CD4-positive, alpha-beta memory T cell (primary cell): ENCODE measurements around the gene ACVR2B. TPM values are rescaled to one million over a fixed set of nuclear protein-coding genes. Genes with fewer than 3 reads are reported as not detected.

ENCODE experiments used
- CTCF ChIA-PET: fragments of 350-600 bp; sonication (Branson Sonifier 250); formaldehyde crosslinking; loops from one replicate; lab custom pipeline; 2021; ENCODE audit warnings: inconsistent platforms; ENCODE audit not compliant: partially characterized antibody; lab: Charles Lee
- POLR2A ChIA-PET: fragments of 350-600 bp; sonication (Branson Sonifier 250); formaldehyde crosslinking; loops from one replicate; lab custom pipeline; 2021; ENCODE audit not compliant: partially characterized antibody; lab: Charles Lee
- DNase-seq, 5 donors: peaks; one replicate each; pipeline versions ENCODE4 v3.0.0 to v3.0.0-alpha.2; 2020 to 2022; ENCODE audit warnings: mixed read lengths in 1 of 5
- H3K27ac ChIP-seq: one replicate; pipeline ENCODE4 v1.7.0; 2013; ENCODE audit warnings: low read depth, low read length
- H3K27me3 ChIP-seq: 2 replicates; pipeline ENCODE4 v1.7.0; 2013; ENCODE audit warnings: mild to moderate bottlenecking, low read length, moderate library complexity; ENCODE audit not compliant: insufficient read depth
- H3K36me3 ChIP-seq: 2 replicates; pipeline ENCODE4 v1.7.0; 2013; ENCODE audit warnings: mild to moderate bottlenecking, low read length, moderate library complexity; ENCODE audit not compliant: insufficient read depth
- H3K4me1 ChIP-seq: 2 replicates; pipeline ENCODE4 v1.7.0; 2013; ENCODE audit warnings: mild to moderate bottlenecking, low read length, moderate library complexity; ENCODE audit not compliant: insufficient read depth
- H3K4me3 ChIP-seq, 2 donors: one replicate each; pipeline ENCODE4 v1.7.0; 2013; ENCODE audit warnings: low read length in 2 of 2, mild to moderate bottlenecking in 1 of 2
- H3K9me3 ChIP-seq, 2 donors: one replicate each; pipeline ENCODE4 v1.7.0; 2013; ENCODE audit warnings: low read length in 2 of 2, control low read depth in 1 of 2; ENCODE audit not compliant: control insufficient read depth in 1 of 2
- H3K27ac Mint-ChIP-seq, 7 donors: one replicate each; pipeline ENCODE4 v1.8.0; 2020 to 2021; ENCODE audit warnings: mixed read lengths in 7 of 7, mild to moderate bottlenecking in 6 of 7, inconsistent platforms in 3 of 7, moderate library complexity in 3 of 7
- H3K27me3 Mint-ChIP-seq, 2 donors: one replicate each; pipeline ENCODE4 v1.8.0; 2020 to 2021; ENCODE audit warnings: mixed read lengths in 2 of 2
- H3K36me3 Mint-ChIP-seq, 2 donors: one replicate each; pipeline ENCODE4 v1.8.0; 2020 to 2021; ENCODE audit warnings: mixed read lengths in 2 of 2, inconsistent platforms in 1 of 2, mild to moderate bottlenecking in 1 of 2
- H3K4me1 Mint-ChIP-seq, 4 donors: one replicate each; pipeline ENCODE4 v1.8.0; 2020 to 2021; ENCODE audit warnings: mixed read lengths in 4 of 4, mild to moderate bottlenecking in 1 of 4
- H3K4me3 Mint-ChIP-seq, 8 donors: one replicate each; pipeline ENCODE4 v1.8.0; 2020 to 2021; ENCODE audit warnings: mixed read lengths in 8 of 8, mild to moderate bottlenecking in 7 of 8, moderate library complexity in 6 of 8, inconsistent platforms in 3 of 8
- H3K9me3 Mint-ChIP-seq, 8 donors: one replicate each; pipeline ENCODE4 v1.8.0; 2020 to 2021; ENCODE audit warnings: mixed read lengths in 8 of 8, mild to moderate bottlenecking in 5 of 8, inconsistent platforms in 3 of 8, moderate library complexity in 1 of 8
- intact Hi-C: fragments of 100-400 bp; cut with micrococcal nuclease; formaldehyde crosslinking; loops from one replicate; pipeline ENCODE4 v1.15.1; 2023
- polyA plus RNA-seq, 2 donors: library from polyadenylated mRNA; unstranded; fragments of 300-500 nt; fragmentation: Illumina TruSeq; gene quantifications; one replicate each; pipeline ENCODE4 v1.2.3, GENCODE V29; 2021
- total RNA-seq, 2 experiments: library from RNA; stranded (reverse); gene quantifications; one replicate each; pipeline ENCODE4 v1.2.3, GENCODE V29; 2021

The ACVR2B gene
- total and polyA plus RNA-seq, 4 experiments from 2014 or later = 0.44 to 13.2 (median 7.2) TPM

DNA sequence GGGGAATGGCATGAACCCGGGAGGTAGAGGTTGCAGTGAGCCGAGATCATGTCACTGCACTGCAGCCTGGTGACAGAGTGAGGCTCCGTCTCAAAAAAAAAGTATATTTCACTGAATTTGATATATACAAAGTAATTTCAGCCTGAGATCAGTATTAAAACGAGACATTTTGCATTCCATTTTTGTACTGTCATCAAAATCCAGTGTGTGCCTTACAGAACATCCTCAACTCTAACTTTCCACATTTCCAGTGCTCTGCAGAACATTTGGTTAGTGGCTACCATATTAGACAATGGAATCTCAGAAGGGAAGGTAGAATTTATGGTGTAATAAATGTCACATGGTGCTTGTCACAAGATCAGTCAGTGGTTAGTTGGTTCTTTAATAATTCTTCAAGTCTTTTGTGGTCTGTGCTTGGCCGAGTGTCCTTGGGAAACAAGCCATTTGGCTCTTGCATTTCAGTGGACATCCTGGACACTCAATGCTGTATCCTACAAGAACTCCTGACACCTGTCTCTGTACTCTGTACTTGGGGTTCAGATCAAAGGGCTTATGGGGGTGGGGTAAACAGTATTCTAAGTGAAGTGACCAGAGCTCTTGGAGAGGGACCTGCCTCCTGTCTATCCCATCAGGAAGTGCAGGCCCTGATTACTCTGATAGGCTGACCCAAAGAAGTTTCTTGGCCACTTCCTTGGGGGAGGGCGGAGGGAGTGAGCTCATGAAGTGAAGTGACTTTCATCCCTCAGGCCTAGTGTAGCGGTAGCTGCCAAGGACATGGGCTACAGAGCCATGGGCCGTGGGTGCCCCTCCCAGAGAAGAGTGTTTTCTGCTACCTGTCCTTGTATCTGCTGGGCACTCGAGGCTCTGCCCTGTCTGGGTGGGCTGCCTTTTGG is 3.7 kb downstream of the ACVR2B start:
- Mint-ChIP-seq H3K4me3 (peak overlapping the region in 3 of 8 donors; percentile 34 to 57 (median 46)), H3K27me3 (no peaks in the 10 kb centered on the region), H3K4me1 (peaks cover 15 to 44% (median 26%) of the 10 kb centered on the region in 4 donors), H3K27ac (peak overlapping the region in 1 of 7 donors; percentile 25), H3K36me3 (peaks cover 0 to 7% of the 10 kb centered on the region in 2 donors), H3K9me3 (no peaks in the 10 kb centered on the region)
- no peak overlapping the region for H3K27ac ChIP-seq
- H3K36me3 ChIP-seq = no peaks in the 10 kb centered on the region
- intact Hi-C loops = loop anchor here (10.0 kb wide), 1 partner anchor 323 kb away; the partner anchor contains the start of genes ACAA1 and MYD88
- H3K27me3 ChIP-seq = no peaks in the 10 kb centered on the region
- peaks cover 17% of the 10 kb centered on the region for H3K4me1 ChIP-seq
- no peak for DNase-seq
- no peak overlapping the region for H3K4me3 ChIP-seq
- ChIA-PET POLR2A (interaction anchor here (2.8 kb wide), 1 partner anchor 111 kb away, joined by 12 read pairs; the partner anchor contains the start of gene XYLB), CTCF (interaction anchor here (0.9 to 1.4 kb wide), 3 partner anchors 30 to 279 kb away, joined by 3 to 8 read pairs (median 3); partner anchors contain the start of gene XYLB)
- H3K9me3 ChIP-seq = no peaks in the 10 kb centered on the region

DNA sequence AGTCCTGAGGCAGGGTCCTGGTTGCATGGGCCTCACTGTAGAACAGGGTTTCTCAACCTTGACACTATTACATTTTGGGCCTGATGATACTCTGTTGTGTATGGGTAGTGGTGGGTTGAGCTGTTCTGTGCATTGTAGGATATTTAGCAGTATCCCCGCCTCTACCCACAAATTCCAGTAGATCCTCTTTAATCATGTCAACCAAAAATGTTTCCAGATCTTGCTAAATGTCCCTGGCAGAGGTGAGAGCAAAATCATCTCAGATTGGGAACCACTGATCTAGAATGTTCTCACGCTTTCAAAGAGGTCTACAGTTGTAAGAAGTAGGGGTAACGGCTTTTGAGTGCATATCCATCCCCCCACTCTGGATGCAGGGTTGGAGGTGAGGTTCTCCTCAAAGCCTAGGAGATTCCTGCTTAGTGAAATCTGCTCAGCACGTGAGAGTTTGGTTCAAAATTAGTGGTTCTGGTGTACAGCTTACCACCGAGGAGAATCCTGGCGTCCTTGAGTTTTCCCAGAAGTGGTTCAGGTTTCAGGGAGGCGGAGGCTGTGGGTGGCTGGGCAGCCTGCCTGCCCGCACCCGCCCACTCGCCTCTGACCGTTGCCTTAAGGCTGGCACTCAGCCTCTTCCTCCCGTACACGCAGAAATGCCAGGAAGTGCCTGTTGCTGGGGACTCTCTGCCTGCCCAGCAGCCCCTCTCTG is 5.3 kb downstream of the ACVR2B start:
- ChIA-PET CTCF (no interaction called here), POLR2A (no interaction called here)
- Histone ChIP-seq H3K27me3 (no peaks in the 10 kb centered on the region), H3K27ac (no peak overlapping the region), H3K4me3 (no peak overlapping the region), H3K4me1 (peaks cover 11% of the 10 kb centered on the region), H3K9me3 (no peaks in the 10 kb centered on the region), H3K36me3 (no peaks in the 10 kb centered on the region)
- H3K4me3 Mint-ChIP-seq = no peak overlapping the region
- intact Hi-C loops = loop anchor here (10.0 kb wide), 1 partner anchor 324 kb away; the partner anchor contains the start of genes ACAA1 and MYD88
- no peak for DNase-seq
- no peak overlapping the region for H3K27ac Mint-ChIP-seq
- peaks cover 13 to 38% (median 20%) of the 10 kb centered on the region in 4 donors for H3K4me1 Mint-ChIP-seq
- no peaks in the 10 kb centered on the region for H3K27me3 Mint-ChIP-seq
- no peaks in the 10 kb centered on the region for H3K9me3 Mint-ChIP-seq
- H3K36me3 Mint-ChIP-seq = peaks cover 0 to 5% of the 10 kb centered on the region in 2 donors

DNA sequence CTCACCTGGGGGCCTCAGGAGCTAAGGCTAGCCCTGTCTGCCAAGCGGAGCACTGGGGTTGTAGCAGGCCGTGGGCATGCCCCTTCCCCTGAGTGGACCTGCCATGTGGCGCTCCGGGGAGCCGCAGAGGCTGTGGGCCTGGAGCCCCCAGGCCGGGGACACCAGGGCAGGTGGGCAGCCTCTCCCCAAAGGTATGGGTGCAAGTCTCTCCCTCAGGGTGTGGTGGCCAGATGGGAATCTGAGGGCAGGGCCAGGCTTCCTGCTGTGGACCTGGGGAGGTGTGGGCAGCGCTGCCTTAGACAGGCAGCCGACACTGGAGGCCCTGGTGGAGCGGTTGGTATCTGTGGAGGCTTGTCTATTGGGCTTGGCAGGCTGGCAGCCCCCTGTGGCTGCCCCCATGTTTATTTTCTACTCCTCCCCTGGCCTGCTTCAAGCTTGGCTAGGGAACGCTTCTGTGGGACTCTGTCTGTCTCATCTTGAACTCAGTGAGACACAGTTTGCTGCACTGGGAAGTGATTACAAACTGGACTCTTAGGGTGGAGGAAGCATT is 5.9 kb downstream of the ACVR2B start:
- Mint-ChIP-seq H3K9me3 (no peaks in the 10 kb centered on the region), H3K4me1 (peaks cover 14 to 42% (median 20%) of the 10 kb centered on the region in 4 donors), H3K4me3 (no peak overlapping the region), H3K27me3 (no peaks in the 10 kb centered on the region), H3K27ac (no peak overlapping the region), H3K36me3 (peaks cover 0 to 3% of the 10 kb centered on the region in 2 donors)
- Histone ChIP-seq H3K9me3 (no peaks in the 10 kb centered on the region), H3K4me3 (no peak overlapping the region), H3K27ac (no peak overlapping the region), H3K4me1 (peaks cover 11% of the 10 kb centered on the region), H3K36me3 (no peaks in the 10 kb centered on the region), H3K27me3 (no peaks in the 10 kb centered on the region)
- POLR2A ChIA-PET = no interaction called here
- CTCF ChIA-PET = no interaction called here
- intact Hi-C loops = loop anchor here (10.0 kb wide), 1 partner anchor 325 kb away; the partner anchor contains the start of genes ACAA1 and MYD88
- DNase-seq = no peak

DNA sequence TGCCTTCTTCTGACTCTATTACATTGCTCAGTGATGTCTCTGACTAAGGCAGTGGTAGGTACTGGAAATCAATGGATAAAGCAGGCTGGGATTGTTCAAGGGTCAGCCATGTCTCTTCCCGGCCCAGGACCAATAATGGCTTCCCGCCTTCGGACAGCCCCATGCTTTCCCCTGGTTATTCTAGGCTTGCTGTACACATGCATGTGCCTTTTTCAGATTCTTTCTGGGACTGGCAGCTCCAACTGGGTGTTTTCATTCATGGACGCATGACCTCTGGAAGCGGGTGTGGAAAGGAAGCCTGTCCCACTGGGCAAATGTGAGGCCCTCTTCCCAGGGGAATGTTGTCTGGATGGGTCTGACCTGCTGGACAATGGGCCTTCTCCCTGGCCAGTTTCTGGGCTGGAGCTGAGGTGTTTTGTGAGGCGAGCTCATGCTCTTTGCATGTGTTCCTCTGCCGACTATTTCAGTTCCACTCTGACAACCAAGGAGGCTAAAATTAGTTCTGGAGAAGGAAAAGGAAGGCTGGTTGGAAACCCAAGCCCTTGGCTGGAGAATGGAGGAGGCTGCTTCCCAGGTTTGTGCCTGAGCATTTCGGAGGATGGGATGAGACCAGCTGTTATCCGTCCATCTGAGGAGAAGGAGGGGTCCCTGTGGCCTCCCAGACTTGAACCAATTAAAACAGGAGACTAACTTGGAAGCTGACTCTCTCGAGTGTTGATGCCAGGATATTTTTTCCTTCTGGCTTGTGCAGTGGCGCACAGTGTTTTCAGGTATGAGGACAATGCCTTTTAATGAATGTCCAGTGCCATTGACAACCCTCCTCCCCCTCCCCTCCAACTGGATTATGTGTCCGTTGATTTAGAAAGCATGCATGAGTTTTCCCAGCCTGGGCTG is 6.9 kb downstream of the ACVR2B start:
- ChIA-PET POLR2A (no interaction called here), CTCF (no interaction called here)
- DNase-seq = no peak
- peaks cover 13 to 39% (median 17%) of the 10 kb centered on the region in 4 donors for H3K4me1 Mint-ChIP-seq
- Histone ChIP-seq H3K36me3 (no peaks in the 10 kb centered on the region), H3K4me1 (peaks cover 9% of the 10 kb centered on the region), H3K9me3 (no peaks in the 10 kb centered on the region), H3K27me3 (no peaks in the 10 kb centered on the region), H3K4me3 (no peak overlapping the region), H3K27ac (no peak overlapping the region)
- no peak overlapping the region for H3K4me3 Mint-ChIP-seq
- no peaks in the 10 kb centered on the region for H3K27me3 Mint-ChIP-seq
- peaks cover under 1 to 4% of the 10 kb centered on the region in 2 donors for H3K36me3 Mint-ChIP-seq
- intact Hi-C loops = no loop called here
- no peaks in the 10 kb centered on the region for H3K9me3 Mint-ChIP-seq
- peak overlapping the region in 1 of 7 donors; percentile 47 for H3K27ac Mint-ChIP-seq

DNA sequence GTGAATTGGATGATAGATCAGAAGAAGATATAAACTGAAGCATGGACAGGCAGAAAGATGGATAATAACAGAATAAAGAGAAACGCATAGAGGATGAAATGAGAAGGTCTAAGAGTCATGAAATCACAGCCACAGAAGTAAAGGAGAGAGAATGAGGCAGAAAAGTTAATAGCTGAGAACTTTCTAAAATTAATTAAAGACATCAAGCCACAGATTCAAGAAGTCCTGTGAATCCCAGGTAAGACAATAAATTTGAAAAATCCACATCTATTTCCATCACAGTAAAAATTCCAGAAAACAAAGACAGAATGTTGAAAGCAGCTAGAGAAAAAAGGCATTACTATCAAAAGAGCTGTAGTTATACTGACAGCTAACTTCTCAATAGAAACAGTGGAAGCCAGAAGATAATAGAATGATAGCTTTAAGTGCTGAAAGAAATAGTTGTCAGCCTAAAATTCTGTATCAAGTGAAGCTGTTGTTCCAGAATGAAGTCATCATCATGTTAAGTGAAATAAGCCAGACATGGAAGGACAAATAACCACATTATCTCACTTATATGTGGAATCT is 12.0 kb downstream of the ACVR2B start:
- no peaks in the 10 kb centered on the region for H3K4me1 ChIP-seq
- CTCF ChIA-PET = interaction anchor here (1.3 kb wide), 1 partner anchor 498 kb away, joined by 3 read pairs; no protein-coding TSS in a partner anchor
- peaks cover 4 to 16% (median 6%) of the 10 kb centered on the region in 4 donors for H3K4me1 Mint-ChIP-seq
- no peak for DNase-seq
- no peak overlapping the region for H3K4me3 ChIP-seq
- peaks cover 0 to 20% (median 13%) of the 10 kb centered on the region in 8 donors for H3K9me3 Mint-ChIP-seq
- H3K27me3 ChIP-seq = no peaks in the 10 kb centered on the region
- no peaks in the 10 kb centered on the region for H3K27me3 Mint-ChIP-seq
- no peak overlapping the region for H3K27ac ChIP-seq
- peaks cover 4 to 22% of the 10 kb centered on the region in 2 donors for H3K36me3 Mint-ChIP-seq
- peaks cover 0 to 9% of the 10 kb centered on the region in 2 donors for H3K9me3 ChIP-seq
- H3K36me3 ChIP-seq = no peaks in the 10 kb centered on the region
- intact Hi-C loops = no loop called here
- POLR2A ChIA-PET = interaction anchor here (1.0 kb wide), 1 partner anchor 119 kb away, joined by 3 read pairs; the partner anchor contains the start of gene XYLB
- H3K27ac Mint-ChIP-seq = no peak overlapping the region
- H3K4me3 Mint-ChIP-seq = no peak overlapping the region

DNA sequence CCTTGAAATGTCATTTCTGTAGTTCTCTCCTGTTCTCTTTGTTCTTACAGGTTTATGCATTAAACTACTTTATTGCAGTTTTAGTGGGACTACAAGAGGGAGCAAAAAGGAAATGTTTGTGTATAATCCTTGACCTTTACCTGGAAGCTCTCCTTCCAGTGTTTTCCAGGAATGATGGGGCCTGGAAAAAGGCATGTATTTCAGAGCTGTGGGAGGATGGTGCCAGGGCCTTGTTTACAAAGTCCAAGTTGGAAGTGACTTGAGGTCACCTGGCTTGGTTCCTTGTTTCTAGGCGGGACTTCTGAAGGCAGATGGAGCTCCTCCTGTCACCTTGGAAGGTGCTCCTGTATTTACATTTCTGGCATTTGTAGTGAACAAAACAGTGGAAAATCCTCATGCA is 15.1 kb downstream of the ACVR2B start:
- Mint-ChIP-seq H3K9me3 (peaks cover 0 to 20% (median 13%) of the 10 kb centered on the region in 8 donors), H3K27ac (no peak overlapping the region), H3K4me3 (no peak overlapping the region), H3K36me3 (peaks cover 4 to 22% of the 10 kb centered on the region in 2 donors), H3K4me1 (peaks cover 8 to 30% (median 26%) of the 10 kb centered on the region in 4 donors), H3K27me3 (no peaks in the 10 kb centered on the region)
- Histone ChIP-seq H3K4me1 (peaks cover 17% of the 10 kb centered on the region), H3K27me3 (no peaks in the 10 kb centered on the region), H3K36me3 (no peaks in the 10 kb centered on the region), H3K4me3 (no peak overlapping the region), H3K27ac (no peak overlapping the region), H3K9me3 (peaks cover 0 to 9% of the 10 kb centered on the region in 2 donors)
- DNase-seq = no peak
- ChIA-PET CTCF (interaction anchor here (1.4 to 4.4 kb wide), 2 partner anchors 10 to 123 kb away, joined by 6 to 31 read pairs; partner anchors contain the start of gene XYLB), POLR2A (no interaction called here)
- intact Hi-C loops = no loop called here
